K562 (cell line): ENCODE measurements around the gene NRCAM. TPM values are rescaled to one million over a fixed set of nuclear protein-coding genes. Genes with fewer than 3 reads are reported as not detected.

Source experiments
- MYNN ChIP-seq, 2 experiments: sonication (generic); formaldehyde crosslinking in 1 of 2; IDR thresholded peaks; 2 replicates each; pipeline versions ENCODE4 v1.5.0 to v1.6.1; 2016 to 2020; ENCODE audit warnings: antibody characterized with exemption in 1 of 2, missing genetic modification reagents in 1 of 2
- PHTF2 ChIP-seq: fragments of 250-450 bp; sonication (Bioruptor Pico); IDR thresholded peaks from 2 replicates; pipeline ENCODE4 v1.5.0; 2021; ENCODE audit warnings: mild to moderate bottlenecking
- ZNF274 ChIP-seq: IDR thresholded peaks from 2 replicates; pipeline ENCODE4 v1.6.1; 2011; ENCODE audit warnings: low read depth, mild to moderate bottlenecking, low read length, moderate library complexity, borderline replicate concordance
- ZNF586 ChIP-seq: fragments of 450-650 bp; formaldehyde crosslinking; conservative IDR thresholded peaks from 2 replicates; pipeline ENCODE4 v1.4.0; 2020; ENCODE audit warnings: mild to moderate bottlenecking, moderate library complexity
- polyA plus RNA-seq, 8 experiments: library from polyadenylated mRNA; depleted of rRNA in 4 of 8; stranded (reverse) in 5 of 8; unstranded in 3 of 8; fragments of >200 nt; fragmentation: Nextera tagmentation in 2 of 8; fragmentation: Illumina TruSeq in 1 of 8; extraction: Ambion mirVana in 2 of 8; extraction: Trizol in 1 of 8; gene quantifications; 2 replicates each; pipeline versions ENCODE4 v1.2.1 to v1.2.3, GENCODE V29; 2011 to 2014; ENCODE audit warnings: inconsistent platforms in 1 of 8, missing spikeins in 1 of 8
- total RNA-seq, 7 experiments: library from RNA; depleted of rRNA in 6 of 7; stranded (reverse); fragments of >200 nt in 6 of 7; fragmentation: Illumina TruSeq in 2 of 7; extraction: Trizol in 2 of 7; gene quantifications; 2 replicates each; pipeline versions ENCODE4 v1.2.1 to v1.2.3, GENCODE V29; 2011 to 2021; ENCODE audit warnings: low replicate concordance in 1 of 7
- TF ChIP-seq, protein P1 (sequence below), 2 experiments: fragments of 450-650 bp; IDR thresholded peaks; 2 replicates each; pipeline ENCODE4 v1.6.1; 2018; ENCODE audit warnings: mild to moderate bottlenecking in 2 of 2, low read depth in 1 of 2; ENCODE audit not compliant: partially characterized antibody in 2 of 2
- TF ChIP-seq, protein P2 (sequence below), 2 experiments: fragments of 450-650 bp in 1 of 2; sonication (generic) in 1 of 2; formaldehyde crosslinking in 1 of 2; IDR thresholded peaks; 2 replicates each; pipeline versions ENCODE4 v1.7.1 to v1.9.0; 2016 to 2022; ENCODE audit warnings: inconsistent platforms in 1 of 2, mild to moderate bottlenecking in 1 of 2, missing genetic modification reagents in 1 of 2
- TF ChIP-seq, protein P3 (sequence below): fragments of 450-650 bp; conservative IDR thresholded peaks from 2 replicates; pipeline ENCODE4 v1.6.1; 2016; ENCODE audit warnings: missing genetic modification characterization, low read depth, mild to moderate bottlenecking, missing compliant biosample characterization, moderate library complexity
- TF ChIP-seq, protein P4 (sequence below): fragments of 450-650 bp; formaldehyde crosslinking; IDR thresholded peaks from 2 replicates; pipeline ENCODE4 v1.4.0; 2022; ENCODE audit warnings: mild to moderate bottlenecking, moderate library complexity

NRCAM gene
- total and polyA plus RNA-seq, 9 of the 15 experiments (the other 6 are each of a cell fraction or from before 2014, with no cell fraction given): 0.03 to 0.54 (median 0.12) TPM; not detected in 1

- TF ChIP-seq, protein P1, sequence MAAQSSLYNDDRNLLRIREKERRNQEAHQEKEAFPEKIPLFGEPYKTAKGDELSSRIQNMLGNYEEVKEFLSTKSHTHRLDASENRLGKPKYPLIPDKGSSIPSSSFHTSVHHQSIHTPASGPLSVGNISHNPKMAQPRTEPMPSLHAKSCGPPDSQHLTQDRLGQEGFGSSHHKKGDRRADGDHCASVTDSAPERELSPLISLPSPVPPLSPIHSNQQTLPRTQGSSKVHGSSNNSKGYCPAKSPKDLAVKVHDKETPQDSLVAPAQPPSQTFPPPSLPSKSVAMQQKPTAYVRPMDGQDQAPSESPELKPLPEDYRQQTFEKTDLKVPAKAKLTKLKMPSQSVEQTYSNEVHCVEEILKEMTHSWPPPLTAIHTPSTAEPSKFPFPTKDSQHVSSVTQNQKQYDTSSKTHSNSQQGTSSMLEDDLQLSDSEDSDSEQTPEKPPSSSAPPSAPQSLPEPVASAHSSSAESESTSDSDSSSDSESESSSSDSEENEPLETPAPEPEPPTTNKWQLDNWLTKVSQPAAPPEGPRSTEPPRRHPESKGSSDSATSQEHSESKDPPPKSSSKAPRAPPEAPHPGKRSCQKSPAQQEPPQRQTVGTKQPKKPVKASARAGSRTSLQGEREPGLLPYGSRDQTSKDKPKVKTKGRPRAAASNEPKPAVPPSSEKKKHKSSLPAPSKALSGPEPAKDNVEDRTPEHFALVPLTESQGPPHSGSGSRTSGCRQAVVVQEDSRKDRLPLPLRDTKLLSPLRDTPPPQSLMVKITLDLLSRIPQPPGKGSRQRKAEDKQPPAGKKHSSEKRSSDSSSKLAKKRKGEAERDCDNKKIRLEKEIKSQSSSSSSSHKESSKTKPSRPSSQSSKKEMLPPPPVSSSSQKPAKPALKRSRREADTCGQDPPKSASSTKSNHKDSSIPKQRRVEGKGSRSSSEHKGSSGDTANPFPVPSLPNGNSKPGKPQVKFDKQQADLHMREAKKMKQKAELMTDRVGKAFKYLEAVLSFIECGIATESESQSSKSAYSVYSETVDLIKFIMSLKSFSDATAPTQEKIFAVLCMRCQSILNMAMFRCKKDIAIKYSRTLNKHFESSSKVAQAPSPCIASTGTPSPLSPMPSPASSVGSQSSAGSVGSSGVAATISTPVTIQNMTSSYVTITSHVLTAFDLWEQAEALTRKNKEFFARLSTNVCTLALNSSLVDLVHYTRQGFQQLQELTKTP (IDR thresholded peaks at IDR 0.05; ENCODE audit: low read depth in 1 of 2, partially characterized antibody in 2 of 2): peak in 1 of 2 experiments; percentile 89
- TF ChIP-seq, protein P2, sequence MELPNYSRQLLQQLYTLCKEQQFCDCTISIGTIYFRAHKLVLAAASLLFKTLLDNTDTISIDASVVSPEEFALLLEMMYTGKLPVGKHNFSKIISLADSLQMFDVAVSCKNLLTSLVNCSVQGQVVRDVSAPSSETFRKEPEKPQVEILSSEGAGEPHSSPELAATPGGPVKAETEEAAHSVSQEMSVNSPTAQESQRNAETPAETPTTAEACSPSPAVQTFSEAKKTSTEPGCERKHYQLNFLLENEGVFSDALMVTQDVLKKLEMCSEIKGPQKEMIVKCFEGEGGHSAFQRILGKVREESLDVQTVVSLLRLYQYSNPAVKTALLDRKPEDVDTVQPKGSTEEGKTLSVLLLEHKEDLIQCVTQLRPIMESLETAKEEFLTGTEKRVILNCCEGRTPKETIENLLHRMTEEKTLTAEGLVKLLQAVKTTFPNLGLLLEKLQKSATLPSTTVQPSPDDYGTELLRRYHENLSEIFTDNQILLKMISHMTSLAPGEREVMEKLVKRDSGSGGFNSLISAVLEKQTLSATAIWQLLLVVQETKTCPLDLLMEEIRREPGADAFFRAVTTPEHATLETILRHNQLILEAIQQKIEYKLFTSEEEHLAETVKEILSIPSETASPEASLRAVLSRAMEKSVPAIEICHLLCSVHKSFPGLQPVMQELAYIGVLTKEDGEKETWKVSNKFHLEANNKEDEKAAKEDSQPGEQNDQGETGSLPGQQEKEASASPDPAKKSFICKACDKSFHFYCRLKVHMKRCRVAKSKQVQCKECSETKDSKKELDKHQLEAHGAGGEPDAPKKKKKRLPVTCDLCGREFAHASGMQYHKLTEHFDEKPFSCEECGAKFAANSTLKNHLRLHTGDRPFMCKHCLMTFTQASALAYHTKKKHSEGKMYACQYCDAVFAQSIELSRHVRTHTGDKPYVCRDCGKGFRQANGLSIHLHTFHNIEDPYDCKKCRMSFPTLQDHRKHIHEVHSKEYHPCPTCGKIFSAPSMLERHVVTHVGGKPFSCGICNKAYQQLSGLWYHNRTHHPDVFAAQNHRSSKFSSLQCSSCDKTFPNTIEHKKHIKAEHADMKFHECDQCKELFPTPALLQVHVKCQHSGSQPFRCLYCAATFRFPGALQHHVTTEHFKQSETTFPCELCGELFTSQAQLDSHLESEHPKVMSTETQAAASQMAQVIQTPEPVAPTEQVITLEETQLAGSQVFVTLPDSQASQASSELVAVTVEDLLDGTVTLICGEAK (IDR thresholded peaks at IDR 0.05): peak; percentile 45; the same call in 1 of the 2 replicates
- TF ChIP-seq, protein P2 (CRISPR knock-in tag; IDR thresholded peaks at IDR 0.05): no peak
- TF ChIP-seq ZNF274: no peak
- TF ChIP-seq, protein P3, sequence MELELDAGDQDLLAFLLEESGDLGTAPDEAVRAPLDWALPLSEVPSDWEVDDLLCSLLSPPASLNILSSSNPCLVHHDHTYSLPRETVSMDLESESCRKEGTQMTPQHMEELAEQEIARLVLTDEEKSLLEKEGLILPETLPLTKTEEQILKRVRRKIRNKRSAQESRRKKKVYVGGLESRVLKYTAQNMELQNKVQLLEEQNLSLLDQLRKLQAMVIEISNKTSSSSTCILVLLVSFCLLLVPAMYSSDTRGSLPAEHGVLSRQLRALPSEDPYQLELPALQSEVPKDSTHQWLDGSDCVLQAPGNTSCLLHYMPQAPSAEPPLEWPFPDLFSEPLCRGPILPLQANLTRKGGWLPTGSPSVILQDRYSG (tag): peak; percentile 65
- peak; percentile 91 for TF ChIP-seq MYNN (IDR thresholded peaks at IDR 0.05)
- no peak for TF ChIP-seq MYNN (CRISPR knock-in tag; IDR thresholded peaks at IDR 0.05)
- TF ChIP-seq PHTF2 (CRISPR knock-in tag): no peak
- TF ChIP-seq ZNF586: no peak
- TF ChIP-seq, protein P4, sequence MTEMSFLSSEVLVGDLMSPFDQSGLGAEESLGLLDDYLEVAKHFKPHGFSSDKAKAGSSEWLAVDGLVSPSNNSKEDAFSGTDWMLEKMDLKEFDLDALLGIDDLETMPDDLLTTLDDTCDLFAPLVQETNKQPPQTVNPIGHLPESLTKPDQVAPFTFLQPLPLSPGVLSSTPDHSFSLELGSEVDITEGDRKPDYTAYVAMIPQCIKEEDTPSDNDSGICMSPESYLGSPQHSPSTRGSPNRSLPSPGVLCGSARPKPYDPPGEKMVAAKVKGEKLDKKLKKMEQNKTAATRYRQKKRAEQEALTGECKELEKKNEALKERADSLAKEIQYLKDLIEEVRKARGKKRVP (CRISPR knock-in tag): no peak
Observed at GRCh38 chr7:108246227-108246837, 209.9 kb downstream of the NRCAM start (continued).
